Endodermal cell (in vitro differentiated cells): ENCODE measurements around the gene DLX1. TPM values are rescaled to one million over a fixed set of nuclear protein-coding genes. Genes with fewer than 3 reads are reported as not detected.

Experiments
- DNase-seq: peaks from one replicate; pipeline ENCODE4 v3.0.0-alpha.2; 2017
- H3K27ac ChIP-seq: 2 replicates; pipeline ENCODE4 v1.5.1; 2013; ENCODE audit warnings: mild to moderate bottlenecking, low read depth, low read length, moderate library complexity
- H3K27me3 ChIP-seq: 2 replicates; pipeline ENCODE4 v1.6.1; 2013; ENCODE audit warnings: mild to moderate bottlenecking, low read length, moderate library complexity; ENCODE audit not compliant: insufficient read depth, control insufficient read depth, poor library complexity, severe bottlenecking
- H3K36me3 ChIP-seq: 2 replicates; pipeline ENCODE4 v1.7.0; 2013; ENCODE audit warnings: mild to moderate bottlenecking, low read length, moderate library complexity; ENCODE audit not compliant: control insufficient read depth, insufficient read depth
- H3K4me1 ChIP-seq: one replicate; pipeline ENCODE4 v1.7.0; 2013; ENCODE audit warnings: low read length; ENCODE audit not compliant: control insufficient read depth, insufficient read depth
- H3K4me3 ChIP-seq: 2 replicates; pipeline ENCODE4 v1.5.1; 2013; ENCODE audit warnings: mild to moderate bottlenecking, low read length, moderate library complexity
- H3K9ac ChIP-seq: 2 replicates; pipeline ENCODE4 v1.6.1; 2013; ENCODE audit warnings: mild to moderate bottlenecking, low read length, moderate library complexity; ENCODE audit not compliant: poor library complexity, severe bottlenecking; ENCODE audit errors: extremely low read depth
- H3K9me3 ChIP-seq: 2 replicates; pipeline ENCODE4 v1.6.1; 2013; ENCODE audit warnings: mild to moderate bottlenecking, low read length, moderate library complexity; ENCODE audit not compliant: control insufficient read depth
- H3K27ac Mint-ChIP-seq: 2 replicates; pipeline ENCODE4 v1.8.0; 2020; ENCODE audit warnings: mixed read lengths
- H3K27me3 Mint-ChIP-seq: 2 replicates; pipeline ENCODE4 v1.8.0; 2021; ENCODE audit warnings: mild to moderate bottlenecking, mixed read lengths; ENCODE audit not compliant: insufficient read depth
- H3K36me3 Mint-ChIP-seq: 2 replicates; pipeline ENCODE4 v1.8.0; 2020; ENCODE audit warnings: low read depth, mixed read lengths
- H3K4me1 Mint-ChIP-seq: 2 replicates; pipeline ENCODE4 v1.8.0; 2020; ENCODE audit warnings: mixed read lengths
- H3K4me3 Mint-ChIP-seq: 2 replicates; pipeline ENCODE4 v1.8.0; 2020; ENCODE audit warnings: mild to moderate bottlenecking, moderate library complexity, mixed read lengths
- H3K9me3 Mint-ChIP-seq: 2 replicates; pipeline ENCODE4 v1.8.0; 2020; ENCODE audit warnings: mild to moderate bottlenecking, mixed read lengths
- WGBS, 2 experiments: methylation state at CpG; one replicate each; pipeline versions ENCODE4 v1.1.5 to v1.1.7; 2013; ENCODE audit warnings: missing lambda C conversion rate in 2 of 2, mixed read lengths in 1 of 2; ENCODE audit not compliant: insufficient coverage in 1 of 2, insufficient read length in 1 of 2; 5-methylcytosine and 5-hydroxymethylcytosine counted together
- total RNA-seq, 2 donors: library from RNA; stranded (reverse); fragmentation: NEBNext Ultra II Directional in 1 of 2; extraction: Animal tissue kit (Norgen Biotek cat#: 25700) in 1 of 2; gene quantifications; 2 replicates in 1 of 2; 3 replicates in 1 of 2; pipeline ENCODE4 v1.2.1, GENCODE V29; 2021
- TF ChIP-seq, protein P1 (sequence below): fragments of 200-600 bp; sonication (generic); conservative IDR thresholded peaks from 2 replicates; pipeline ENCODE4 v1.5.0; 2021; ENCODE audit warnings: antibody characterized with exemption, mild to moderate bottlenecking

The DLX1 gene
- total RNA-seq, 2 donors from 2014 or later: not detected

DNA sequence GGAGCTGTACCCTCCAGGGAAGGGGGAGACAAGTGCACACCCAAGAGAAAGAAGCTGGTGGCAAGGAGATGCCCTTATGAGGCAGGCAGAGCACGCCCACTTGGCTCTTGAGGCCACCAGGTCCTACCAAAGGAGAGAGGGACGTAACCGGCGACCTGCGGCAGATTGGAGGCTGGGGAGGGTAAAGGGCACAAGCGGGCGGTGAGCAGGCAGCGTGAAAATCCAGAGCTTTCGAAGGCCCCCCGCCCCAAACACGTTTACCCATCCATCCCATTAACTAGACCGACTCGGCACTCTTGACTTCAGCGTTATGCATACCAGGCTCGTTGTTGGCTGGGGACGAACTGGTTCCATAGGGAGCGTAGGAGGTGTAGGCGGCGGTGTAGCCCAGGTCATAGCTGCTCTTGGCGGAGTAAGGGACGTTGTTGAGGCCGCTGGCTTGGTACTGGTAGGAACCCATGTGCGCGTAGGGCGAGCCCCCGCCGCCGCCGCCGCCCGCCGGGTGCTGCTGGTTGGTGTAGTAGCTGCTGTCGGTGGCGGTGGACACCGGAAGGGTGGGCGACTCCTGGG lies 16.6 kb downstream of the DLX1 start:
- H3K9me3 Mint-ChIP-seq: no peaks in the 10 kb centered on the region
- Histone ChIP-seq H3K27me3 (peaks cover 99% of the 10 kb centered on the region), H3K9ac (no peak overlapping the region), H3K4me1 (peaks cover 9% of the 10 kb centered on the region), H3K4me3 (no peak overlapping the region), H3K36me3 (no peaks in the 10 kb centered on the region), H3K27ac (no peak overlapping the region), H3K9me3 (no peaks in the 10 kb centered on the region)
- TF ChIP-seq, protein P1, sequence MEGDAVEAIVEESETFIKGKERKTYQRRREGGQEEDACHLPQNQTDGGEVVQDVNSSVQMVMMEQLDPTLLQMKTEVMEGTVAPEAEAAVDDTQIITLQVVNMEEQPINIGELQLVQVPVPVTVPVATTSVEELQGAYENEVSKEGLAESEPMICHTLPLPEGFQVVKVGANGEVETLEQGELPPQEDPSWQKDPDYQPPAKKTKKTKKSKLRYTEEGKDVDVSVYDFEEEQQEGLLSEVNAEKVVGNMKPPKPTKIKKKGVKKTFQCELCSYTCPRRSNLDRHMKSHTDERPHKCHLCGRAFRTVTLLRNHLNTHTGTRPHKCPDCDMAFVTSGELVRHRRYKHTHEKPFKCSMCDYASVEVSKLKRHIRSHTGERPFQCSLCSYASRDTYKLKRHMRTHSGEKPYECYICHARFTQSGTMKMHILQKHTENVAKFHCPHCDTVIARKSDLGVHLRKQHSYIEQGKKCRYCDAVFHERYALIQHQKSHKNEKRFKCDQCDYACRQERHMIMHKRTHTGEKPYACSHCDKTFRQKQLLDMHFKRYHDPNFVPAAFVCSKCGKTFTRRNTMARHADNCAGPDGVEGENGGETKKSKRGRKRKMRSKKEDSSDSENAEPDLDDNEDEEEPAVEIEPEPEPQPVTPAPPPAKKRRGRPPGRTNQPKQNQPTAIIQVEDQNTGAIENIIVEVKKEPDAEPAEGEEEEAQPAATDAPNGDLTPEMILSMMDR: no peak
- no peaks in the 10 kb centered on the region for H3K36me3 Mint-ChIP-seq
- peak; percentile 86 for DNase-seq
- peak overlapping the region; percentile 53 for H3K4me3 Mint-ChIP-seq
- no peak overlapping the region for H3K27ac Mint-ChIP-seq
- H3K4me1 Mint-ChIP-seq: peaks cover 28% of the 10 kb centered on the region
- 0 to 1% methylated on average over 8 to 36 of the region's 36 CpGs for WGBS, 2 experiments
- peaks cover 98% of the 10 kb centered on the region for H3K27me3 Mint-ChIP-seq

DNA sequence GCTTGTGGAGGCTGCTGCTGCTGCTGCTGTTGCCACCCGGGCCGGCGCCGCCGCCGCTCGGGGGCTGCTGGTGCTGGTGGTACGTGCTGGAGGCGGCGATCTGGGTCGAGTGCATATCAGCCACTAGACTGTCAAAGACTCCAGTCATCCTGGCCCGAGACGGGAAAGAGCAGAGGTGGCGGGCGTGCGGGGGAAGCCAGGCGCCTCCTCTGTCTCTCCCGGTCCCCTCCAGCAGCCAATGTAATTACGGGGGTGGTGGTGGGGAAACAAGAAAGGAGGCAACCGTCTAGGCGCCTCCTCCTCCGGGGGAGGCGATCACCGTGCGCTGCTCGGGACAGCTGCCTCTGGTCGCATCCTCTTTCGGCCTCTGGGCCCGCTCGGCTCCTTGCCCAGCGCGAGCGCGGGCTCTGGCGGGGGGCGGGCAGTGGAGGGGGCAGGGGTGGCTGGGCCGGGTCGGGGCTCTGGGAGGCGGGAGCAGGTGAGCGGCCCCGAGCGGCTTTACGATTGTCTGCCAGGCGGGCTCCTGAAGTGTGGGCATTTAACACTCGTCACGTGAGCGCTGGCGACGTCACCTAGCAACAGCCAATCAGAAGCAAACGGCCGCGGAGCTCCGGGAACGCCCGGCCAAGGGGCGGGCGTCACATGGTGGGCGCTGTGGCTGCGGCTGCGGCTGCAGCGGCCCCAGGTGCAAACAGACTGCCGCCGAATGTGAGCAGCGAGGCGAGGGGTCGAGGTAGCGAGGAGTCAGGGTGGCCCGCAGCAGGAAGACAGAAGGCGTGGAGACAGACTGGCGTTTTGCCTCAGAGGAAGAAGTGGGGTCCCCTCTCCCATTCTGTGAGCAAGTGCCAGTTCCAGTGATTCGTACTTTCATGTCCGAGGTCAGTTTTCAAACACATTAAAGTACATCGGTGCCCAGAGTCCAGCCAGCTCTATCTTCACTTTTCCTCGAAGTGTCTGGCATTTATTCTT lies 17.4 kb downstream of the DLX1 start, which contains the start of gene DLX2:
DLX2 (minus strand) TSS at position 510 of the 969 bp plus-strand sequence; CDS start at position 148, 362 bp downstream.
- H3K9me3 Mint-ChIP-seq: no peaks in the 10 kb centered on the region
- no peak within 1 kb of the TSS for H3K27ac Mint-ChIP-seq
- peaks cover 97% of the 10 kb centered on the region for H3K27me3 Mint-ChIP-seq
- peaks cover 99% of the 10 kb centered on the region for H3K27me3 ChIP-seq
- no peaks in the 10 kb centered on the region for H3K36me3 ChIP-seq
- H3K4me1 ChIP-seq: peaks cover 5% of the 10 kb centered on the region
- H3K9me3 ChIP-seq: no peaks in the 10 kb centered on the region
- peak within 1 kb of the TSS; percentile 75 for H3K4me3 ChIP-seq
- peak within 1 kb of the TSS; percentile 53 for H3K4me3 Mint-ChIP-seq
- H3K4me1 Mint-ChIP-seq: peaks cover 25% of the 10 kb centered on the region
- H3K27ac ChIP-seq: no peak within 1 kb of the TSS
- 1 to 5% methylated on average over 19 to 74 of the region's 74 CpGs for WGBS, 2 experiments
- TF ChIP-seq, protein P1: no peak
- DNase-seq: peak; percentile 98
- H3K9ac ChIP-seq: no peak within 1 kb of the TSS
- no peaks in the 10 kb centered on the region for H3K36me3 Mint-ChIP-seq

DNA sequence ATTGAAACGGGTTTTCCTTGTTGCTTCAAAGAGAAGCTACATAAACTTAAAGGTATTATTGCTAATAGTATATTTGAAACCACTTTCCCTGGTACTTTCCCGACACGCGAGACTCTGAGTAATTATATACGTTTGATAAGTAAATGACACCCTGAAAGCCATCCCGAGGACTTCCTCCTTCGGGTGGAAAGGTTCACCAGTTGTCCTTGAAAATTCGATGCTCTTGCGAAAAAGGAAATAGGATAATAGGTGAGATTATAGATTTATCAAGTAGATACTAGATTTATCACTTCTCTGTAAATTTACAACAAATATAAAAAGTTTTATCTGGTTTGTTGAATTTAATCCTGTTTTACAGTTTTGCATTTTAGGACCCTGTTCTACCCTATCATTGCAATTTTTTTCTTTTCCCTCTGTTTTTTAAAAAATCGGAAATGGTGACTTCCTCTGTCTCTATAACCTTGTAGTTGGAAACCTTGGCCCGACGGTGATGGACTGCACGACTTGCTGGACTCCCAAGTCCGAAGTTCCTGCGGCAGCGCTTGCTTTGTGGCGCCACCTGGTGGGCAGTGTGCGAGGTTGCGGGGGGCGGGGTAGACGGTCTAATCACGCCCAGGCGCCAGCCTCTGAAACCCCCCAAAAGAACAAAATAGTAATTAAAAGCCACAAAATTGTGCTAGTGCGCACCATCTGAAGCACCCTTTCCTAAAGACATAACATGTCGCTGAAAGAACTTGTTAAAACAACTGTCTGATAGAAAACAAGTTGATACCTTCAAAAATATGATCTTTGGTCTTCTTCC lies 18.4 kb downstream of the DLX1 start:
- WGBS, 2 experiments: 8 to 9% methylated on average over 6 to 25 of the region's 25 CpGs
- Histone ChIP-seq H3K9me3 (no peaks in the 10 kb centered on the region), H3K4me3 (peak overlapping the region; percentile 75), H3K4me1 (peaks cover 5% of the 10 kb centered on the region), H3K27me3 (peaks cover 99% of the 10 kb centered on the region), H3K9ac (no peak overlapping the region), H3K27ac (no peak overlapping the region), H3K36me3 (no peaks in the 10 kb centered on the region)
- TF ChIP-seq, protein P1: peak; percentile 96
- Mint-ChIP-seq H3K4me1 (peaks cover 23% of the 10 kb centered on the region), H3K9me3 (no peaks in the 10 kb centered on the region), H3K27ac (no peak overlapping the region), H3K4me3 (peak overlapping the region; percentile 53), H3K27me3 (peaks cover 97% of the 10 kb centered on the region), H3K36me3 (no peaks in the 10 kb centered on the region)
- DNase-seq: peak; percentile 96
